ENCODE data around the gene CEBPE.

CEBPE gene

GRCh38 chr14:23143911-23144310 is 24.9 kb upstream of the CEBPE start:
- no peak for DNase-seq (ENCODE audit: low spot score)

- DNase-seq (ENCODE audit: low spot score) = no peak
Measured at GRCh38 chr14:23142826-23143225, 23.8 kb upstream of the CEBPE start.

- DNase-seq (ENCODE audit: low spot score) = no peak
Measured at GRCh38 chr14:23141706-23142444, 22.8 kb upstream of the CEBPE start.

- DNase-seq (ENCODE audit: low spot score) = no peak
Measured at GRCh38 chr14:23140371-23140770, 21.3 kb upstream of the CEBPE start.

GRCh38 chr14:23139874-23140273 is 20.8 kb upstream of the CEBPE start:
- no peak for DNase-seq (ENCODE audit: low spot score)

GRCh38 chr14:23137813-23138535 is 18.9 kb upstream of the CEBPE start:
- no peak for DNase-seq (ENCODE audit: low spot score)

GRCh38 chr14:23137192-23137812 is 18.2 kb upstream of the CEBPE start:
- no peak for DNase-seq (ENCODE audit: low spot score)

- DNase-seq (ENCODE audit: low spot score) = no peak
Measured at GRCh38 chr14:23136566-23137133, 17.6 kb upstream of the CEBPE start.

GRCh38 chr14:23132970-23133369 is 13.9 kb upstream of the CEBPE start:
- DNase-seq (ENCODE audit: low spot score) = no peak

- DNase-seq (ENCODE audit: low spot score) = no peak
Measured at GRCh38 chr14:23131482-23131881, 12.4 kb upstream of the CEBPE start.

GRCh38 chr14:23130871-23131270 is 11.8 kb upstream of the CEBPE start:
- no peak for DNase-seq (ENCODE audit: low spot score)

GRCh38 chr14:23129759-23130316 is 10.8 kb upstream of the CEBPE start:
- no peak for DNase-seq (ENCODE audit: low spot score)

GRCh38 chr14:23128969-23129758 is 10.1 kb upstream of the CEBPE start:
- no peak for DNase-seq (ENCODE audit: low spot score)

GRCh38 chr14:23127861-23128260 is 8.8 kb upstream of the CEBPE start:
- DNase-seq (ENCODE audit: low spot score) = no peak

- DNase-seq (ENCODE audit: low spot score) = no peak
Measured at GRCh38 chr14:23126548-23127278, 7.7 kb upstream of the CEBPE start.

GRCh38 chr14:23125933-23126524 is 7.0 kb upstream of the CEBPE start:
- peak; percentile 51 for DNase-seq (ENCODE audit: low spot score)

GRCh38 chr14:23125011-23125410 is 6.0 kb upstream of the CEBPE start:
- no peak for DNase-seq (ENCODE audit: low spot score)

- no peak for DNase-seq (ENCODE audit: low spot score)
Measured at GRCh38 chr14:23124337-23124954, 5.4 kb upstream of the CEBPE start.

- DNase-seq (ENCODE audit: low spot score) = no peak
Measured at GRCh38 chr14:23123419-23123818, 4.4 kb upstream of the CEBPE start.

- DNase-seq (ENCODE audit: low spot score) = no peak
Measured at GRCh38 chr14:23122086-23122485, 3.0 kb upstream of the CEBPE start.

All from iPS-NIHi11 (cell line).